GM12878 (cell line): ENCODE measurements around the gene DESI1. TPM values are rescaled to one million over a fixed set of nuclear protein-coding genes. Genes with fewer than 3 reads are reported as not detected.

ENCODE experiments used
- ATAC-seq: fragments of 200-7000 bp; cut with Tn5 transposase; 3 replicates; pipeline ENCODE4 v1.9.1; 2020; ENCODE audit warnings: mild to moderate bottlenecking, moderate library complexity
- BruUV-seq: library from RNA; stranded (reverse); fragments of 400-500 nt; replicated peaks from 2 replicates; lab custom pipeline; 2021; lab: Mats Ljungman, UMichigan
- CTCF ChIA-PET: fragments of 300-600 bp; sonication (Branson Sonifier 250); formaldehyde crosslinking; extraction: SDS; loops from one replicate; lab custom pipeline; 2021; ENCODE audit warnings: inconsistent platforms; lab: Yijun Ruan, JAX
- POLR2A ChIA-PET: fragments of 350-600 bp; formaldehyde crosslinking; extraction: SDS; loops from one replicate; lab custom pipeline; 2021; ENCODE audit warnings: inconsistent platforms; lab: Charles Lee
- RAD21 ChIA-PET: fragments of 300-600 bp; sonication (Branson Sonifier 250); formaldehyde crosslinking; loops from one replicate; lab custom pipeline; 2023; ENCODE audit warnings: antibody characterized with exemption; ENCODE audit not compliant: unreplicated experiment; lab: Charles Lee
- SMC1A ChIA-PET: fragments of 300-600 bp; sonication (Branson Sonifier 250); formaldehyde crosslinking; loops from one replicate; lab custom pipeline; 2023; ENCODE audit not compliant: unreplicated experiment, uncharacterized antibody; lab: Charles Lee
- DNase-seq: peaks from one replicate; pipeline ENCODE4 v3.0.0-alpha.2; 2011; ENCODE audit warnings: low read depth, low spot score
- FAIRE-seq: peaks from 3 replicates; lab custom pipeline; 2011; peaks lifted over from hg19 to GRCh38; lab: Jason Lieb, UNC
- H2AFZ ChIP-seq: 2 replicates; pipeline ENCODE4 v1.6.0; 2011; ENCODE audit warnings: low read depth, low read length, control low read depth; ENCODE audit not compliant: control insufficient read depth
- H3K27ac ChIP-seq: 2 replicates; pipeline ENCODE4 v1.5.1; 2011; ENCODE audit warnings: control low read depth; ENCODE audit not compliant: control insufficient read depth, insufficient read depth
- H3K27me3 ChIP-seq, 2 experiments: replicated peaks in 1 of 2; 2 replicates each; pipeline versions ENCODE4 v1.6.0 to v1.6.1; 2011; ENCODE audit warnings: low read length in 1 of 2; ENCODE audit not compliant: control insufficient read depth in 2 of 2, insufficient read depth in 2 of 2
- H3K36me3 ChIP-seq, 2 experiments: 2 replicates each; pipeline ENCODE4 v1.5.1; 2011; ENCODE audit warnings: low read length in 1 of 2; ENCODE audit not compliant: control insufficient read depth in 2 of 2, insufficient read depth in 2 of 2
- H3K4me1 ChIP-seq: 2 replicates; pipeline ENCODE4 v1.6.1; 2011; ENCODE audit warnings: mild to moderate bottlenecking, low read length, moderate library complexity, mixed read lengths; ENCODE audit not compliant: control insufficient read depth, insufficient read depth
- H3K4me2 ChIP-seq: 2 replicates; pipeline ENCODE4 v1.6.0; 2011; ENCODE audit warnings: control low read depth; ENCODE audit not compliant: control insufficient read depth, insufficient read depth
- H3K4me3 ChIP-seq: fragments of 200-600 bp; sonication (generic); 2 replicates; pipeline ENCODE4 v1.5.1; 2016
- H3K79me2 ChIP-seq: 2 replicates; pipeline ENCODE4 v1.6.0; 2011; ENCODE audit warnings: low read length; ENCODE audit not compliant: control insufficient read depth, insufficient read depth
- H3K9ac ChIP-seq: 2 replicates; pipeline ENCODE4 v1.8.0; 2011; ENCODE audit warnings: low read length, control low read depth, mixed read lengths; ENCODE audit not compliant: control insufficient read depth, insufficient read depth
- H3K9me3 ChIP-seq: replicated peaks from 3 replicates; pipeline ENCODE4 v1.5.1; 2011; ENCODE audit warnings: mild to moderate bottlenecking, low read length; ENCODE audit not compliant: control insufficient read depth, insufficient read depth
- H4K20me1 ChIP-seq: 2 replicates; pipeline ENCODE4 v1.6.0; 2011; ENCODE audit not compliant: control insufficient read depth, insufficient read depth
- EGR1 ChIP-seq, 2 experiments: IDR thresholded peaks; 1 replicate in 1 of 2; 2 replicates in 1 of 2; pipeline ENCODE4 v1.6.1; 2011 to 2012; ENCODE audit warnings: low read depth in 2 of 2, low read length in 2 of 2, borderline replicate concordance in 1 of 2, mild to moderate bottlenecking in 1 of 2, moderate library complexity in 1 of 2
- IKZF1 ChIP-seq: fragments of 450-650 bp; conservative IDR thresholded peaks from 2 replicates; pipeline ENCODE4 v1.6.1; 2017; ENCODE audit warnings: antibody characterized with exemption, mild to moderate bottlenecking
- MAX ChIP-seq: IDR thresholded peaks from 2 replicates; pipeline ENCODE4 v1.6.1; 2012; ENCODE audit warnings: low read depth, low read length, improper control_type of control experiment
- MYC ChIP-seq: IDR thresholded peaks from 2 replicates; pipeline ENCODE4 v1.6.1; 2011; ENCODE audit warnings: mild to moderate bottlenecking, low read length, moderate library complexity, inconsistent platforms; ENCODE audit not compliant: insufficient read depth, insufficient replicate concordance, insufficient read length, severe bottlenecking
- SMAD1 ChIP-seq: fragments of 450-650 bp; IDR thresholded peaks from 2 replicates; pipeline ENCODE4 v1.6.1; 2018; ENCODE audit warnings: mild to moderate bottlenecking, low read depth; ENCODE audit not compliant: partially characterized antibody
- STAT1 ChIP-seq: fragments of 450-650 bp; conservative IDR thresholded peaks from 2 replicates; pipeline ENCODE4 v1.6.1; 2014; ENCODE audit warnings: antibody characterized with exemption, mild to moderate bottlenecking
- SUZ12 ChIP-seq: fragments of 200-600 bp; sonication (generic); IDR thresholded peaks from one replicate; pipeline ENCODE4 v1.6.1; 2018; ENCODE audit warnings: antibody characterized with exemption, mild to moderate bottlenecking; ENCODE audit not compliant: unreplicated experiment
- ZNF217 ChIP-seq: fragments of 450-650 bp; IDR thresholded peaks from 2 replicates; pipeline ENCODE4 v1.6.1; 2017; ENCODE audit warnings: antibody characterized with exemption, mild to moderate bottlenecking
- WGBS: methylation state at CpG from one replicate; pipeline ENCODE4 v1.1.6; 2016; ENCODE audit warnings: low lambda C conversion rate; ENCODE audit not compliant: insufficient replicate concordance, insufficient coverage; ENCODE audit errors: missing lambda C conversion rate; 5-methylcytosine and 5-hydroxymethylcytosine counted together
- in situ Hi-C: fragments of 300-500 bp; cut with MboI; formaldehyde crosslinking; loops from 9 replicates; pipeline ENCODE4 v1.14.3; 2018; ENCODE audit warnings: mixed read lengths
- intact Hi-C: fragments of 100-400 bp; cut with micrococcal nuclease; formaldehyde crosslinking; loops from one replicate; pipeline ENCODE4 v1.14.2; 2022; ENCODE audit not compliant: unreplicated experiment
- polyA plus RNA-seq, 11 experiments: library from polyadenylated mRNA; depleted of rRNA in 4 of 11; unstranded in 6 of 11; stranded (reverse) in 5 of 11; fragments of >200 nt; fragmentation: Nextera tagmentation in 4 of 11; fragmentation: Illumina TruSeq in 1 of 11; extraction: Ambion mirVana in 4 of 11; extraction: Trizol in 1 of 11; gene quantifications; 1 replicate in 1 of 11; 2 replicates in 10 of 11; pipeline versions ENCODE4 v1.2.1 to v1.2.3, GENCODE V29; 2011 to 2016; ENCODE audit warnings: inconsistent platforms in 2 of 11, missing spikeins in 2 of 11, low read depth in 1 of 11
- total RNA-seq, 4 experiments: library from RNA; depleted of rRNA in 3 of 4; stranded (reverse); fragments of >200 nt in 3 of 4; fragmentation: Illumina TruSeq in 1 of 4; extraction: Trizol in 1 of 4; gene quantifications; 2 replicates each; pipeline versions ENCODE4 v1.2.1 to v1.2.3, GENCODE V29; 2013 to 2021
- TF ChIP-seq, protein P1 (sequence below): fragments of 450-650 bp; IDR thresholded peaks from 2 replicates; pipeline ENCODE4 v1.6.1; 2014; ENCODE audit warnings: mild to moderate bottlenecking

The DESI1 gene
- total and polyA plus RNA-seq, 10 of the 15 experiments (the other 5 are each of a cell fraction or from before 2014, with no cell fraction given), result 8.0 to 76.8 (median 40.6) TPM

DNA sequence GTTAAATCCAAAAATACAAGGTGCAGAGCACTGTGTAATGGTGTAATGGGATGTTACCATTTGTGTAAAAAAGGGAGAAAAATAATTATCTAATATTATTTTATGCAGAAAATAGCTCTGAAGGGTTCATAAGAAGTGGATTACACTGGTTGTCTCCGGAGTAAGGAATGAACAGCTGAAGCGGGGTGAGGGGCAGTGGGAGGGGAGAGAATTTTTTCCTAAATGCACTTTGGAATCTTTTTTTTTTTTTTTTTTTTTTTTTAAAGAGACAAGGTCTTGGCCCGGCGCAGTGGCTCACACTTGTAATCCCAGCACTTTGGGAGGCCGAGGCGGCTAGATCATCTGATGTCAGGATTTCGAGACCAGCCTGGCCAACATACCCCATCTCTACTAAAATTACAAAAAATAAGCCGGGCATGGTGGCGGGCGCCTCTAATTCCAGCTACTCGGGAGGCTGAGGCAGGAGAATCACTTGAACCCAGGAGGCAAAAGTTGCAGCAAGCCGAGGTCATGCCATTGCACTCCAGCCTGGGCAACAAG lies 69.8 kb downstream of the DESI1 start:
- no TSS peak for BruUV-seq
- H4K20me1 ChIP-seq, result no peaks in the 10 kb centered on the region
- in situ Hi-C loops (no loop called here), intact Hi-C loops (no loop called here)
- no peak overlapping the region for H2AFZ ChIP-seq
- no peak for DNase-seq
- no peaks in the 10 kb centered on the region; a peak in 1 of 4 replicates for H3K27me3 ChIP-seq
- RAD21 ChIA-PET, result interaction anchor here (0.6 kb wide), 1 partner anchor 16 kb away, joined by 3 read pairs; no protein-coding TSS in a partner anchor
- H3K9me3 ChIP-seq, result no peaks in the 10 kb centered on the region
- no peak overlapping the region for H3K4me3 ChIP-seq
- H3K27ac ChIP-seq, result no peak overlapping the region
- no peaks in the 10 kb centered on the region for H3K36me3 ChIP-seq
- no peak for ATAC-seq
- POLR2A ChIA-PET, result interaction anchor here (0.6 kb wide), 1 partner anchor 36 kb away, joined by 3 read pairs; no protein-coding TSS in a partner anchor
- H3K4me1 ChIP-seq, result no peaks in the 10 kb centered on the region
- TF ChIP-seq EGR1 (IDR thresholded peaks at IDR 0.05; ENCODE audit: borderline replicate concordance in 1 of 2, low read depth in 2 of 2, low read length in 2 of 2), result no peak
- no peak for TF ChIP-seq IKZF1
- TF ChIP-seq MYC, result no peak
- TF ChIP-seq ZNF217, result no peak
- no peak for TF ChIP-seq STAT1
- TF ChIP-seq, protein P1, sequence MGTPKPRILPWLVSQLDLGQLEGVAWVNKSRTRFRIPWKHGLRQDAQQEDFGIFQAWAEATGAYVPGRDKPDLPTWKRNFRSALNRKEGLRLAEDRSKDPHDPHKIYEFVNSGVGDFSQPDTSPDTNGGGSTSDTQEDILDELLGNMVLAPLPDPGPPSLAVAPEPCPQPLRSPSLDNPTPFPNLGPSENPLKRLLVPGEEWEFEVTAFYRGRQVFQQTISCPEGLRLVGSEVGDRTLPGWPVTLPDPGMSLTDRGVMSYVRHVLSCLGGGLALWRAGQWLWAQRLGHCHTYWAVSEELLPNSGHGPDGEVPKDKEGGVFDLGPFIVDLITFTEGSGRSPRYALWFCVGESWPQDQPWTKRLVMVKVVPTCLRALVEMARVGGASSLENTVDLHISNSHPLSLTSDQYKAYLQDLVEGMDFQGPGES, result no peak
- TF ChIP-seq SUZ12, result no peak
- TF ChIP-seq MAX, result no peak
- TF ChIP-seq SMAD1, result no peak
- SMC1A ChIA-PET, result interaction anchor here (0.8 to 1.6 kb wide), 2 partner anchors 39 to 63 kb away, joined by 3 to 4 read pairs; partner anchors contain the start of gene PMM1
- no peak overlapping the region for H3K9ac ChIP-seq
- no peak for FAIRE-seq
- H3K79me2 ChIP-seq, result no peaks in the 10 kb centered on the region
- 71% methylated on average over 12 of the region's 12 CpGs for WGBS
- no peak overlapping the region for H3K4me2 ChIP-seq
- CTCF ChIA-PET, result no interaction called here
